ENCODE data around the gene SYN1. TPM values are rescaled to one million over a fixed set of nuclear protein-coding genes. Genes with fewer than 3 reads are reported as not detected.

The SYN1 gene
- total RNA-seq, 4 donors from 2014 or later, result 0.19 to 0.33 TPM; not detected in 2

GRCh38 chrX:47644557-47645091 is 25.0 kb upstream of the SYN1 start:
- no peak for TF ChIP-seq CTCF (IDR thresholded peaks at IDR 0.05; ENCODE audit: low read depth)

- TF ChIP-seq CTCF (IDR thresholded peaks at IDR 0.05; ENCODE audit: low read depth), result no peak
These were observed 24.3 kb upstream of the SYN1 start for GRCh38 chrX:47643926-47644325.

DNA sequence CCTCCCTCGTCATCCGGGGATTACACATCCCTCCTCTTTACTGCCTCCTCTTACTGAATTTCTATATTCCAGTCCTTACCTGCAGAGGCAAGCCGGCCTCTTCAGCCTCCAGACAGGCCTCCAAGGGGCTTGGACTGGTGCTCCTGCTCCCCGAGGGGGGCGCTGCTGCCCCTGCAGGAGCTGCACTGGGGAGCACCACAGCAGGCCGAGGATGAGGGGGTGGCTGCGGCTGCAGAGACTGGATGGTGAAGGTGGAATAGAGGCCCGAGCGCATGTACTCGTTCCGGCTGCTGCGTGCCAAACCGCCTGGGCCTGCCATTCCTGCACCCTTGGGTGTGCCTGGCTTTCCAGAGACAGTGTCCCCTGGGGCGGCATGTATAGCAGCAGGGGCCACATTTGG is 19.2 kb upstream of the SYN1 start:
- TF ChIP-seq CTCF (IDR thresholded peaks at IDR 0.05; ENCODE audit: low read depth), result no peak

GRCh38 chrX:47637546-47638195 is 18.0 kb upstream of the SYN1 start:
- no peak for TF ChIP-seq CTCF (IDR thresholded peaks at IDR 0.05; ENCODE audit: low read depth)

DNA sequence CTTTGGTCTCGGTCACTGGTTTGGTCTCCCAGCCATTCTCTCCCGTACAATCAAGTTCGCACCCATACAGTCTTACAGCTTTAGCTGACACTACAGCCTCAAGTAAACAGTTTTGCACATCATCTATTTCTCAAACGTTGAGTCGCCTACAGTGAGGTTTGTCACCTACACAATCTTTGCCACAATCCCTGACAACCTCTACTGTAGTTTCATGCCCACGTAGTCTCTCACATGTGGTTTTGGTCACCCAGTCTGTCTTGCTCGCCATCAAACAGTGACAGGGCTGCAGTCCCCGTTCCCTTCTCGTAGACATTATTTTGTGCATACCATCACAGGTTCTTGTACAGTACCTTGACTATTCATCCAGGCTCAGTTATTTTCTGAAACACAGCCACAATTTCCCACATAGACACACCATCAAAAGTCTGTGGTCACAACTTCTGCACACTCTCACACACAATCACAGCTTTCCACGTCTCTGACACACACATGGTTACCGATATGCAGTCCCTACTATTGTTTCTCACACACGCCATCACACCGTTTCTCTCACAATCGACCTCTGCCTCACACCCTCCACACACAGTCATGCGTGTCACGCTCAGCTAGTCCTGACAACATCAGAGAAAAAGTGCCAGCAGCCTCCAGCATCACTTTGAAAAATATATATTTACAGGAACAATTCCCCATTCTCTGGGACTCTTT is 15.4 kb upstream of the SYN1 start:
- no peak for TF ChIP-seq CTCF (IDR thresholded peaks at IDR 0.05; ENCODE audit: low read depth)

DNA sequence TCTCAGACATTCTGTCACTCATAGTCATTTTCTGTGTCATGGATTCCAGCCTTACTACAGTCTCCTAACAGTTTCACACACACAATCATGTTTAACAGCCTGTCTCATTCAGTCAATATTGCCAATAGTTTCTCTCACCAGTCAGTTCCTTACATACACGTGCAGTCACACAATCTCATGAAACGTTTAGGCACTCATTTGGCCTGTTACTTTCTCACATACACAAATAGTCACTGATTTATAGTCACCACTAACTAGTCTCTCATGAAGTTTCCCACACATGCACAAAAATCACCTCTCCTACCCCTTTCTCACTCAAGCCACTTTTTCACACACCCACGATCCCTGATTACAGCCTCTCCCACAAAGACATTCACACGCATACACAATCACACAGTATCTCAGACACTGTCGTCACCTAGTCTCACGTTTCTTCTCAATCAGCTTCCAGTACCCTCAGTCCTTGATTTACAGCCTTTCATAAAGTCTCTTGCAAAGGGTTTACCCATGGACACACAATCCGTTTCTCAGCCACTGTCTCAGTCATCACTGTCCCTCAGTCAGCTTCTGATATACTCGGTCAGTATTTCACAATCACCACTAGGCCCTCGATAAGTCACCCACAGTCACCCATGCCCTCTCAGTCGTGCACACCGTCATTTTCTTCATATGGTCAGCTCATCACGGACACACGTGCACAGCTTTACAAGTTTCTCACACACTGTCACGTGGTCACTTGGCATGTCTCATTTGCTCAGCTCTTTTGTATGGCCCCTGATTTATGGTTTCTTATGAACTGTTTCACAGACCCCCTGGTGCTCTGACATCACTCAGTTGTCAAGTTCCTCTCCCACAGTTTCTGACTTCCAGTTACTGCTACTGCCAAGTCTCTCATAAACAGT is 14.3 kb upstream of the SYN1 start:
- TF ChIP-seq CTCF (IDR thresholded peaks at IDR 0.05; ENCODE audit: low read depth), result no peak

DNA sequence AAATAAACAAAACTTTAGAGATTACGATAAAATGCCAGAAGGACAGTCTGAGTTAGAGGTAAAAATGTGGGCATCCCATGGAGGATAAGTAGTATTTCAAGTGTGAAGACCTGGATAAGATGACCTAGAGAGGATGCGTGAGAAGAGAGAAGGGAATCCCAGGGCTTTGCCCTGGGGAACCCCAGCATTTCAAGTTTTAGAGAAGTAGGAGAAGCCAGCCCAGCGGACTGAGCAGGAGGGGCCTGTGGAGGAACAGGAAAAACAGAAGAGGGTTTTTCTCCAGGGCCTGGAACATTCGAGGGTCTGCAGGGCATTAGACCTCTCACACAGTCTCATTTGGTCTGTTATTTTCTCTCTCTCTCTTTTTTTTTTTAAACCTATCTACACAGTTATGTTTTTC is 13.0 kb upstream of the SYN1 start:
- TF ChIP-seq CTCF (IDR thresholded peaks at IDR 0.05; ENCODE audit: low read depth), result no peak

Measured in subcutaneous adipose tissue (tissue), 4 donors.